GM19240 (cell line): ENCODE measurements around the gene FAM110C.
"Not testable (repeated sequence)": the region's sequence is repeated elsewhere in the genome, so short reads cannot be mapped to it uniquely, and the experiment has no call there.

Source experiments
- DNase-seq: peaks from one replicate; pipeline ENCODE4 v3.0.0; 2011; ENCODE audit warnings: low spot score; ENCODE audit not compliant: insufficient read length

FAM110C gene, protein sequence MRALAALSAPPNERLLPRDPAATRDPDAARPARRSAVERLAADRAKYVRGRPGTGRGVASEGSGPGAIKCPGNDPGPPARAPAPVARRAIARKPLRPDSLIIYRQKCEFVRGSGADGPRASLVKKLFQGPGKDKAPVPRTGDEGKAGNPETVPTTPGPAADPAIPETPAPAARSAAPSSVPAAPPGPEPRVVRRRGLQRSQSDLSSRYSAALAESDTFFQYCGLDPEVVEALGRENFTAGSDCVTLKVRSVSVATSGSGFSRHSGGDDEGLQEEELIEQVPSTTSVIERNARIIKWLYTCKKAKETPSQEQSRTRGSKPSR

DNA sequence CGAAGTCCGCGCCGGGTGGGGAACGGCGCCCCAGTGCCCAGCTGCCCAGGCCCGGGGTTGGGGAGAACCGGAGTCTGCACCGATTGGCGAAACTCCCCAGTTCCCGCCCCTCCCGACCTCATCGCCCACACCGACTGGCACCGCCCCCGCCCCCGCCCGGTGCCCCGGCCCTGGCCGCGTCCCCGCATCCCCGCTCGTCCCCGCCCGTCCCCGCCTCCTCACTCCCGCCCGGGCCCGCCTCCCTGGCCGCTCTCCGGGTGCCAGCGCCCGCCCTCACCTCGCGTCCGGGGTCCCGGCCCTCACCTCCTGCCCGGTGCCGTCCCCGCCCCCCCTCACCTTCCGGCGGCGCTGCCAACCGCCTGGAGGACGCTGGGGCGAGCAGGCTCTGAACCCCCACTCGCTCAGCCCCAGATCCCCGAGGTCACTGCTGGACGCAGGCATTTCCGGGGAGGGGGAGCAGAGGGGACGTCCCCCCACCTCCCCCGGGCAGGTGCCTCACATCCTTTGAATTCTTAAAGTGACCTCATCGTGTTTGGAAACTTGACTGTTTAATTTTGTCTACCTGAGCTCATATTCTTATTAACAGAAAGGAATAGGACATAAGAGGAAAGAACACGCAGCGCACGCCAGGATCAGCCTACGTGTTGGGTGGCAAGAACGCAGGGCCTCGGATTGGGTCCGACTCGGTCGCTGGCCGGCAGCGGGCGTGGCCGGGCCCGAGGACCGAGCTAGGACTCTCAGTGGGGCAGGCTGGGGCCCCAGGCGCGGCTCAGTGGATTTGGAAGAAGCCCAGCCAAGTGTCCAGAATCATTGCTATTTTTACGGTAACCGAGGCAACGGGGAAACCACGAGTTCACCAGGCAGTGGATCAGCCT lies at the start of gene FAM110C:
TSS of gene FAM110C (minus strand) at position 35 of the 875 bp plus-strand sequence. CDS start 120 bp downstream, outside the sequence.
- no peak for DNase-seq

DNA sequence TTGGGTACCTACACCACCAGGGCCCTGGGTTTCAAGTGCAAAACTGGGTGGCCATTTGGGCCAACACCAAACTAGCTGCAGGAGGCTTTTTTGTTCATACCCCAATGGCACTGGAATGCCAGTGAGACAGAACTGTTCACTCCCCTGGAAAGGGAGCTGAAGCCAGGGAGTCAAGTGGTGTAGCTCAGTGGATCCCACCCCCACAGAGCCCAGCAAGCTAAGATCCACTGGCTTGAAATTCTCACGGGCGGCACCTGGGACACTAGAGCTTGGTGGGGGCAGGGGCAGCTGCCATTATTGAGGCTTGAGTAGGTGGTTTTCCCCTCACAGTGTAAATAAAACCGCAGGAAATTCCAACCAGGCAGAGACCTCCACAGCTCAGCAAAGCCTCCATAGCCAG lies 46.0 kb upstream of the FAM110C start:
- DNase-seq, result no peak

DNA sequence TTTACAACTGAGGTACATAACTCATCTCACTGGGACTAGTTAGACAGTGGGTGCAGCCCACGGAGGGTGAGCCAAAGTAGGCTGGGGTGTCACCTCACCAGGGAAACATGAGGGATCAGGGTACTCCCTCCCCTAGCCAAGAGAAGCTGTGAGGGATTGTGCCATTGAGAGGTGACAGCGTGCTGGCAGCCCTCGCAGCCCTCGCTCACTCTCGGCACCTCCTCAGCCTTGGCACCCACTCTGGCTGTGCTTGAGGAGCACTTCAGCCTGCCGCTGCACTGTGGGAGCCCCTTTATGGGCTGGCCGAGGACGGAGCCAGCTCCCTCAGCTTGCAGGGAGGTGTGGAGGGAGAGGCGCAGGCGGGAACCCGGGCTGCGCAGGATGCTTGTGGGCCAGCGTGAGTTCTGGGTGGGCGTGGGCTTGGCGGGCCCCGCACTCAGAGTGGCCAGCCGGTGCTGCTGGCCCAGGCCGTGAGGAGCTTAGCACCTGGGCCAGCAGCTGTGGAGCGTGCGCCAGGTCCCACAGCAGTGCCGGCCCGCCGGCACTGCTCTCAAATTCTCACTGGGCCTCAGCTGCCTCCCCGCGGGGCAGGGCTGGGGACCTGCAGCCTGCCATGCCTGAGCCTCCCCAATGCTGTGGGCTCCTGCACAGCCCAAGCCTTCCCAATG lies 44.5 kb upstream of the FAM110C start:
- no peak for DNase-seq

GRCh38 chr2:85761-86160 lies 39.5 kb upstream of the FAM110C start:
- DNase-seq, result no peak

DNA sequence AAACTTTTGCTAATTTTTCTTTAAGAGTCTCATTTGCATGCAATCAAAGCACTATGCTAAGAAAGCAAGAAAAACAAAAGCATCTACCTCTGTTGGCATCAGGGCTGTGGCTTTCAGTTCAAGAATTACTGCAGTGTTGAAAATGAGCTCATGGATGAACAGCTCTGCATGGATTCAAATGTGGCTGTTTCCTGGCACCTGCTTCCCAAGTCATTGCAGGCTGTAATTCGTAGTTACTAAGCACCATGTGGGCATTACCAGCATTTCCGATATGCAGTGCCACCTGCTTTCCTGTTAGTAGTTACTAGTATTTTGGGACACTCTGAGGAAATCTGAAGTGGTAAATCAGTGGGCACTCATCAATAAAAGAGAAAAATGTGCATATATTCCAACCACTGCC lies 37.8 kb upstream of the FAM110C start:
- no peak for DNase-seq

DNA sequence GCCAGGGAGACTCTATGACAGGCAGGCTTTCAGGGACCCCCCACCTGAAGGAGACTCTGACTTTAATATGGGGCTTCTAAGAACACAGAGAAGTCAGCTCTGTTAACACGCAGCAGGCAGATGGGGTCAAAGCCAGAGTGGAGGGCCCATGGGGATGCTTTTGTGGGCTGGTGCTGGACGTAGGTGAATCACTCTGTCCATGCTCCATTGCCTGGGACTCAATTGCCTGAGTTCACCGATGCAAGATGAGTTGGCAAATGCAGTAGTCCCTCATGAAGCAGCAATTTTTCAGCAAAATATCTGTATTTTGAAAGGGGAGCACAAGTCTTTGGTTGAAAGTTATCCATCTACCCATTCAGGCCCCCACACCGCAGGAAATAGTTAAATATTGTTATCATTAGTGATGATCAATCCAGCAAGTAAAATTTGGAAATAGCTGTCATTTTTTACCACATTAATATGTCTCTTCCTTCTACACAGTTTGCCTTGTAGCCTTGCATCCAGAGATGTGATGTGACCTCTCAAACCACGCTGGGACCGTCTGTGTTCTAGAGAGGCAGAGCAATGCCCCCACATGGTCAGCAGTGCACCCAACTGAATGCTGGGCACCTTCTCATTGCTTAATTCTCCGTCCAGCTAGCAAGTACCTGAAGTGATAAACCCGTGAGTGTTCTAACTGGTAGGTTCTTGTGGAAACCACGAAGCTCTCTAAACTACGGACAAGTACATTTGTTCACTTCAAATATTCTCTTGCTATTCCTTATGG lies 34.8 kb upstream of the FAM110C start:
- no peak for DNase-seq

- no peak for DNase-seq
Measured at GRCh38 chr2:80378-80777, 34.1 kb upstream of the FAM110C start.

DNA sequence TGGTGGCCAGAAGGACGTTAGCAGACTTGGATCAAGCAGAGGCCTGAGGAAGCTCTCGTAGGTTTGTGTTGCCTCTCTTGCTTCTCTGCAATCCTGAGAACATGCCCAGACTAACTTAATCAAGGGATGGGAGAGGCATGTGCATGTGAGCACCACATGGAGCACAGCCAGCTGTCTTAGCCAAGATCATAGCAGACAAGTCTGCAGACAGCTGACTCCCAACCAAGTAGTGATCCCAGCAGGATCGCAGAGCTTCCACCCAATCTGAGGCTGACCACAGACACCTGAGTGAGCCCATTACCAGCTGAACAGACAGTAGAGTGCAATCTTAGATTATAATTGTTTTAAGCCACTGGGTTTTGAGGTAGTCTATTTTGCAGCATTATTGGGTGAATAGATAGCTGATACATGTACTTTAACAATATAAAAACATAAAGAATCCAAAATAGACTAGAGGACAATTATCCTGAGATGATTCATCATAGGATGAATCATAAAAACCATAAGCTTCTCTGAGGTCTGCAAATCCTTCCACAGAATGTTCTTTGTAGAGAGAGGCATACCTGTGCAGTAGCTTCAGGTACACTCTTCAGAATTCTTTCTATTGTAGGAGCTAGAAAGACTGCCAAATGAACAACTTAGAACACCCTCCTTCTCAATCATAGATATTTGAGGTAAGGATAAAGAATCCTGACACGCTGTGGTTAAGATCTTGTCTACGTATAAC lies 25.2 kb upstream of the FAM110C start:
- DNase-seq, result no peak

GRCh38 chr2:69366-70344 lies 23.4 kb upstream of the FAM110C start:
- DNase-seq, result no peak

DNA sequence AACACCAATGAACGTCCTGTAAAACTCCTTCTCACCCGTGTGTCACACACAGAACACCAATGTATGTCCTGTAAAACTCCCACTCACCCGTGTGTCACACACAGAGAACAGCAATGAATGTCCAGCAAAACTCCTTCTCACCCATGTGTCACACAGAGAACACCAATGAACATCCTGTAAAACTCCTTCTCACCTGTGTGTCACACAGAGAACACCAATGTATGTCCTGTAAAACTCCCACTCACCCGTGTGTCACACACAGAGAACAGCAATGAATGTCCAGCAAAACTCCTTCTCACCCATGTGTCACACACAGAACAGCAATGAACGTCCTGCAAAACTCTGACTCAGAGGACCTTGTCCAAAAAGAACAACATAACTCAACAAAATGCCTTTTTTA lies 22.3 kb upstream of the FAM110C start:
- DNase-seq, result not testable (repeated sequence)

DNA sequence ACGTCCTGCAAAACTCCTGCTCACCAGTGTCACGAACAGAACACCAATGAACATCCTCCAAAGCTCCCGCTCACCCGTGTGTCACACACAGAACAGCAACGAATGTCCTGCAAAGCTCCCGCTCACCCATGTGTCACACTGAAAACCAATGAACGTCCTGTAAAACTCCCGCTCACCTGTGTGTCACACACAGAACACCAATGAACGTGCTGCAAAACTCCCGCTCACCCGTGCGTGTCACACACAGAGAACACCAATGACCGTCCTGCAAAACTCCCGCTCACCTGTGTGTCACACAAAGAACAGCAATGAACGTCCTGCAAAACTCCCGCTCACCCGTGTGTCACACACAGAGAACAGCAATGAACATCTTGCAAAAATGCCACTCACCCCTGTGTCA lies 20.5 kb upstream of the FAM110C start:
- no peak for DNase-seq

DNA sequence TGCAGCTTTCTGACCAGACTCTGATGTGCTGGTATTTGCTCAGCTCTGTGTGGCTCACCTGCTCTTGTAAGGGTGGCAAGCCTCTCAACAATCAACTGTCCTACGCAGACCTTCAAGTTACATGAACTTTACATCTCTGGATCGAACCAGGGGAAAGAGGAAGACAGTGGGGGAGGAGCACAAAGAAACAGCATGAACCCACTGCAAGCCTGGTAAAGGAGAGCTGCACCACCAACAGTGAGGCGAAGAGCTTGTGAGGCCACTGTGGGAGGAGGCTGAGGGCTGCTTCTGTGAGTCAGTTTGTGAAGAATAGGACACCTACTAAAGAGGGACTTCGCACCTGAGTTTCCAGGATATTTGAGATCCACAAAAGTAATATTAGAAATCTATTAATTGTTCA lies 18.8 kb upstream of the FAM110C start:
- DNase-seq, result no peak

- no peak for DNase-seq
Measured at GRCh38 chr2:55587-56448, 9.5 kb upstream of the FAM110C start.

DNA sequence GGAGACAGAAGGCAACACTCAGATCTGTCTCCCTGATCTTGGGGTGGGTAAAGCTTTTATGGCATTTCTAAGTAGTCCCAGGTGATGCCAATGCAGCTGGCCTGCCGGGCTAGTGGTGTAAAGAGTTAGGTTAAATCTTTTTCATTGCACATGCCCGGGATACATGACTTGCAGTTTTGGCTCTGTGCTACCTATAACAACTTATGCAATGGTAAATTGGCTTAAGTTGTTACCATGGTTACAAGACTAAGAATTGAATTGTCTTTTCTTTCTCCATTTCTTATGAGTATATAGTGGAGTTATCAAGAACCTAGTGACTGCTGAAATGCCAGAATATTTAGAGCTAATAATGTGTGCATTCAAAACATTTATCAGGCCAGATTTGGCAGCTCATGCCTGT lies 5.3 kb upstream of the FAM110C start:
- DNase-seq, result no peak

DNA sequence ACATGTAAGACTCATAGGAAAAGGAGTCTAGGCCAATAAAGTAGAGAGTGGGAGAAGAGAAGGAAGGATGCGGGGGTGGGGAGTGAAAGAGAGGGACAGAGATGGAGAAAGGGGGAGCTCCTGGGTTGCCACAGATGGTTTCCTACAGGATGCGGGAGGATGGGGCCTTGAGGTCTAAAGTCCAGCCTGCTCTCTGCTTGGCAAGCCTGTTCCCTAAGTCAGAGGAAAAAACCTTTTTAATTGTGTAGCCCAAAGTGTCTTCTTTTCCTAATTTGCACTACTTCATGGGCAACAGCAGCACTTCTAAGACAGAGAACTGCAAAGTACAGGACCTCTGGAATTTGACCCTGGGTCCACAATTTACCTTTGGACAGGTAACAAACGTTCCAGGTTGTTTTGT lies 1.4 kb upstream of the FAM110C start:
- DNase-seq, result no peak

DNA sequence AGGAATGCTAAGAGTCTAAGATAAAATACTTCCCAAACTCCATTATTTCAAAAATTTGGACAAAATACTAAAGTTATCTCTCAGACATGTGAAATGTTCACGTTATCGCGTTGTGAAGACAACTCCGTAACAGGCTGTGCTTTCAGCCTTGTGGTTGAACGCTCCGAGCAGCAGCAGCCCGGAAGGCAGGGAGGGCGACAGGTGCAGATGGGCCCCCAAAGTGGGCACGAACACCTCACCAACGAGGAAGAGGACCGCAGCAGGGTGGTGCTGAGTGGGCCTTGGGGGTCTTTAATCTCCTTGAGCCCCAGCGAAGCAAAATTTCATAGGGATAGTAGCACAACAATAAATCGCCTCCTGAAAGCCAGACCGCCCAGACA lies 1.0 kb upstream of the FAM110C start:
- DNase-seq, result no peak

GRCh38 chr2:46131-46470 lies 204 bp downstream of the FAM110C start:
- DNase-seq, result no peak

DNA sequence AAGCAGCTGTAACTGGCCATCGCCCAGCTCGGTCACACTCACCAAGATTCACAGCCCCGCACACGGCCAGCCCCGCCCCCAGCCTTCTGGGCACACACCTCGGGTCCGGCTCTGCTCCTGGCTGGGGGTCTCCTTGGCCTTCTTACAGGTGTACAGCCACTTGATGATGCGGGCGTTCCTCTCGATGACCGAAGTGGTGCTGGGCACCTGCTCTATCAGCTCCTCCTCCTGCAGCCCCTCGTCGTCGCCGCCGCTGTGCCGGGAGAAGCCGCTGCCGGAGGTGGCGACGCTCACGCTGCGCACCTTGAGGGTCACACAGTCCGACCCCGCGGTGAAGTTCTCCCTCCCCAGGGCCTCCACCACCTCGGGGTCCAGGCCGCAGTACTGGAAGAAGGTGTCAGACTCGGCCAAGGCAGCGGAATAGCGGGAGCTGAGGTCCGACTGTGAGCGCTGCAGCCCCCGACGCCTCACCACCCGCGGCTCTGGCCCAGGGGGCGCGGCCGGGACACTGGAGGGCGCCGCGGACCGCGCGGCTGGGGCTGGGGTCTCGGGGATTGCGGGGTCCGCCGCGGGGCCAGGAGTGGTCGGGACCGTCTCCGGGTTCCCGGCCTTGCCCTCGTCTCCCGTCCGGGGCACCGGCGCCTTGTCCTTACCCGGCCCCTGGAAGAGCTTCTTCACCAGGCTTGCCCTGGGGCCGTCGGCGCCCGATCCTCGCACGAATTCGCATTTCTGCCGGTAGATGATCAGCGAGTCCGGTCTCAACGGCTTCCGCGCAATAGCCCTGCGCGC lies 769 bp downstream of the FAM110C start:
- no peak for DNase-seq
